ENCODE data around the gene PHF20.
A peak's percentile ranks its signal among the peaks of the same experiment; 100 is the strongest.

PHF20 gene

GRCh38 chr20:35828916-35829315, 57.1 kb downstream of the PHF20 start:
- H3K4me3 ChIP-seq (replicated peaks; ENCODE audit: low read depth, low read length): no peak overlapping the region
- no peak for TF ChIP-seq CTCF (IDR thresholded peaks at IDR 0.05; ENCODE audit: low read length, missing control alignments)
- DNase-seq (ENCODE audit: low read depth): no peak

GRCh38 chr20:35830264-35830663, 58.4 kb downstream of the PHF20 start:
- no peak overlapping the region for H3K4me3 ChIP-seq (replicated peaks; ENCODE audit: low read depth, low read length)
- TF ChIP-seq CTCF (IDR thresholded peaks at IDR 0.05; ENCODE audit: low read length, missing control alignments): no peak
- DNase-seq (ENCODE audit: low read depth): no peak

- peak; percentile 25 for DNase-seq (ENCODE audit: low read depth)
- no peak overlapping the region for H3K4me3 ChIP-seq (replicated peaks; ENCODE audit: low read depth, low read length)
- TF ChIP-seq CTCF (IDR thresholded peaks at IDR 0.05; ENCODE audit: low read length, missing control alignments): no peak
These were observed 59.2 kb downstream of the PHF20 start for GRCh38 chr20:35831029-35831428.

- no peak overlapping the region for H3K4me3 ChIP-seq (replicated peaks; ENCODE audit: low read depth, low read length)
- no peak for TF ChIP-seq CTCF (IDR thresholded peaks at IDR 0.05; ENCODE audit: low read length, missing control alignments)
- no peak for DNase-seq (ENCODE audit: low read depth)
These were observed 60.2 kb downstream of the PHF20 start for GRCh38 chr20:35831971-35832370.

- H3K4me3 ChIP-seq (replicated peaks; ENCODE audit: low read depth, low read length): no peak overlapping the region
- no peak for TF ChIP-seq CTCF (IDR thresholded peaks at IDR 0.05; ENCODE audit: low read length, missing control alignments)
- DNase-seq (ENCODE audit: low read depth): no peak
These were observed 61.4 kb downstream of the PHF20 start for GRCh38 chr20:35833241-35833640.

GRCh38 chr20:35837577-35838195, 65.9 kb downstream of the PHF20 start:
- no peak for TF ChIP-seq CTCF (IDR thresholded peaks at IDR 0.05; ENCODE audit: low read length, missing control alignments)
- H3K4me3 ChIP-seq (replicated peaks; ENCODE audit: low read depth, low read length): no peak overlapping the region
- no peak for DNase-seq (ENCODE audit: low read depth)

GRCh38 chr20:35838205-35838604, 66.4 kb downstream of the PHF20 start:
- TF ChIP-seq CTCF (IDR thresholded peaks at IDR 0.05; ENCODE audit: low read length, missing control alignments): no peak
- no peak overlapping the region for H3K4me3 ChIP-seq (replicated peaks; ENCODE audit: low read depth, low read length)
- DNase-seq (ENCODE audit: low read depth): no peak
